Stimulated activated CD8-positive, alpha-beta memory T cell treated with anti-CD3 and anti-CD28 coated beads, Interleukin-12 subunit alpha, Interleukin-12 subunit beta, amount 100 ng/mL, for 24 hours (primary cell): ENCODE measurements around the gene TBX18.

Experiments
- DNase-seq: peaks from one replicate; pipeline ENCODE4 v3.0.0-alpha.2; 2020; ENCODE audit errors: extremely low read depth

The TBX18 gene

GRCh38 chr6:84748376-84748775, 16.0 kb downstream of the TBX18 start:
- DNase-seq = no peak

DNA sequence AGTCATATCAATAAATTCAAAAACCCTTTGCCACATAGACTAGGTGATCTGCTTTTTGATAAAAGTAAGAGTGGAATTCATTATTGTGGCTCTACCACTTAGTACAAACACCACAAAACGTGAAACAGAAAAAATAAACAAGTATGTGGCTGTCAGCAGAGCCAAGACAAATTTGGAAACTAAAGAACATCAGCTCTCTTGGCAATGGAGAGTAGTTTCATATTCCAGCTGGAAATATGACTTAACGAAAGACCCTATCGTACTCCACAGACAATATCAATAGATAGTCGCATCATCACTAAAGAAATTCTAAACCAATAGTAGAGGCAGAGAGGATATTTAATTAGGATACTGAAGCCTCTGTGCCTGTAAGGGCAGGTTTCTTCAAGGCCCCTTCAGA, 20.8 kb downstream of the TBX18 start:
- DNase-seq = no peak

DNA sequence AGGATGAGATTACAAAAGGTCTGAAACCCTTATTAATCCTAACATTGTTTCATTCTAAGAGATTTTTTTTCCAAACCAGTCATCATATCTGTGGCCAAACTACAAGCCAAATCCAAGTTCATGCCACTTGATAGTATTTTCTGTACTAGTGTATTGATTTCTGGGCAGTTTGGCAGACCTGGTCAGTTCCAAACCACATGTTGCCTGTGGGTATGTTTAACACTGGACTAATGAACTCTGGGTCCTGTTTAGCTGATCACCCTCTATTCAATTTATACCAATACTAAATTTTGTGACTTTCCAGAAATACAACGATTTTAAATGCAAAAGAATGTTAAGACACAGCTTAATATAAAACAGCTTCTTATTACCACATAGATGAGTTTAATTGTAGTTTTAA, 24.0 kb downstream of the TBX18 start:
- no peak for DNase-seq

DNA sequence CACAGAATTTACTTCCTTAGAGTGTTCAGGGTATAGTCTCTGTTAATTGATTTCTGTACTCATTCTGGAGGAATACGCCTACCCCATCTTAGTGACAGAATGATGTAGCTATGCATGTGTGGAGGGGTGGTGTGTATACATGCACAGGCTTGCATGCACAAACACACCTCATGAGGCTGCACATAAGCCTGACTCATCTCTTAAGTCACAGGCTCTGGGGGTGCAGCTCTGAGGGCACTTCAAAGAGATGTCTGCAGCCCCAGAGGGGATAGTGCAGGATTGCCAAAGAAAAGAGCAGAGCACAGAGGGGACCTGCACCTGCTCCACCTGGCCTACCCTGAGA, 24.6 kb downstream of the TBX18 start:
- no peak for DNase-seq

- no peak for DNase-seq
These were observed 25.2 kb downstream of the TBX18 start for GRCh38 chr6:84738996-84739865.

- no peak for DNase-seq
These were observed 30.5 kb downstream of the TBX18 start for GRCh38 chr6:84733889-84734288.

GRCh38 chr6:84731901-84732300, 32.5 kb downstream of the TBX18 start:
- DNase-seq = no peak

DNA sequence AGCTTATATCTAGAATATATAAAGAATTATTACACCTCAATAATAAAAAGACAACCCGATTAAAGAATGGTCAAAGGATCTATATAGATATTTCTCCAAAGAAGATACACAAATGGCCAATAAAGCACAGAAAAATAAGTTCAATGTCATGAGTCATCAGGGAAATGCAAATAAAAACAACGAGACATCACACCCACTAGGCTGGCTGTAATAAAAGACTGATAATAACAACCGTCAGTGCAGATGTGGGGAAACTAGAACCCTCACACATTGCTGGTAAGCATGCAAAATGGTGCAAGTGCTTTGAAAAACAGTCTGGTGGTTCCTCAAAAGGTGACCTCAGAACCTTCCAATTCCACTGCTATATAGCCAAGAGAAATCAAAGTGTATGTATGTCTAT, 33.0 kb downstream of the TBX18 start:
- no peak for DNase-seq

DNA sequence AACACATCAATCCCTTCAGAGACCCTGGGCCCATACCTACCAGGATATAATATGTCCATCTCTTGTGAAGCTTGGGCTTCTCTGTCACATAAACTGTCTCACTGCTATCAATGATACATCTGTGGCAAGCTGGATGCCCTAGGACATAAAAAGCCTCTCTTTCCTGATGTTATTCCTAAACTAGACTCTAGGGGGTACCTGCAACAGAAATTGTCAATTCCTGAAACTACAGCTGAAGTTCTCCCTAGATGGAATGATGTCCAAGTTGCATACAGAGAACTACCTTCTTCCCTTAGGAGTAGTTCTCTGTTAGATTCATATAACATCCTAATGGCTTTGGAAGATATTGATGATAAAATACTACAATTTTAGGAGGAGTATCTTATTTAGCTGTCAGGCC, 35.8 kb downstream of the TBX18 start:
- DNase-seq = no peak

DNA sequence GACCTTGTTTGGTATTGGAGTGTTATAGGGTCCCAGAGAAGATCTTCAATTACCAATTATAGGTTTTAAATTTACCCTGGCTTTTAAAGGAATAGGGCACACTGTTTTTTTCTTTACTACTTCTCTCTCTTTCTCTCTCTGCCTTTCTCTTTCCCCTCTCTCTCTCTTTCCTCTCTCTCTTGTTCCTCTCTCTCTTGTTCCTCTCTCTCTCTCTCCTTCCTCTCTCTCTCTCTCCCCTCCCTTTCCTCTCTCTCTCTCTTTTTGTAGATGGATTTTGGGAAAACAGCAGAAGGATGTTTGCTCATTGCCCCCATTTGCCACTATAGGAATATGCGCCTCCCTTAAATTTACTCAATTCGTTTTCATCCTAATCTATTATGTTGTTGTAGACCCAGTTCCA, 45.2 kb downstream of the TBX18 start:
- DNase-seq = no peak

DNA sequence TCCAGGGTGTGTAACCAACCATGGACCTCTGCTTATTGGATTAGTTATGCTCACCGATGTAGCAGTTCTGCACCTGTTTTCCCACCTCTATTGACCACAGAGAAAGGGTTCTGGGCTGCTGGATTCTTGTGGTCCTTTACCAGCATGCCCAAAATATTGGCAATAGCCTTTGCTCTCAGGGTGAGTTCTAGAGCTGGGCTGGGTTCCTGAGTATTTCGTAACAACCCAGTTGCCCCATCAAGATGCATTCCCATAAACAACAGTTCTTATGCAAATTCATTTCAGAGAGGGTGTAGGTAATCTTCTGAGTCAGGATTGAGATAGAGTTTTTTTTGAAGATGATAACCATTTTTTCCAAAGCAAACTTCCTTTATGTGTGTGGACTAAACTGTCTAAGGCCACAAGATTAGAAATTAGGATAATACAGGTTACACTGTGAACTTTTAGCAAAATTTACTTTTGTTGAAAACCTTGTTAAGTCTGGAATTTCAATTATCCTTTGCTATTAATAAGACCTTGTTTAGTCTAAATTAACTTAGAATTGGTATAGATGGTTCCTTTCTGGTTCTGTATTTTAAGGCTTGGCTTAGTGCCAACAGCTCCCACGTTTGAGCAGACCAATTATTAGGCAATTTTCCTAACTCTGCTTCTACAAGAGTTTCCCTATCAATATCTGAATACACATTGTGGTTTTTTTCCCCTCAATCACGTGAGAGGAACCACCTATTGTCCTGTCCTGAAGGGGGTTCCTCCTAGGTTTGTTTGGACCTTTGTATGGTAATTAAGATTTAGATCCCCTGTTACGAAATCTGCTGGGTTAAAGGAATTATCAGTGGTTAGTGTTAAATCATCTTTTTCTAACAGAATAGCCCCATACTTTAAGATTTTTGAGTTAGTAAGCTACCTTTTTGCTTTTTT, 46.1 kb downstream of the TBX18 start:
- DNase-seq = no peak

- DNase-seq = no peak
These were observed 55.3 kb downstream of the TBX18 start for GRCh38 chr6:84709121-84709520.

DNA sequence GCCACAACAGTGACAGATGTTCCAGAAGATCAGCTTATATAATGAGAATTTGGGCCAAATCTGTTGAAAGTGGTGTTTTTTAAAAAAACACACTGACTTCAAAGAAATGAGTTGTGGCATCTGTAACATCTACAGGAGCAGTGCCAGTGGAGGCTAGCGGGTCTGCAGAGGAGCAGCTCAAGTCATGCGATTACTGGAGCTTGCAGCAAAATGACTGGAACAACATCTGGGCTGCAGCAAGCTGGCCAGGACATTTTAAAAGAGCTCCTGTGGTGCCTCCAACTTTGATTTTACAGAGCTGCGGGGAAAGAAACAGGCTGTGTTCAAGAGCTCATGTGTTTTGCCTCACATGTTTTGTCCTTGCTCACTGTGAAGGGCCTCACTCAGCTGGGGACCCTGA, 57.2 kb downstream of the TBX18 start:
- DNase-seq = no peak

GRCh38 chr6:84696166-84696565, 68.2 kb downstream of the TBX18 start:
- DNase-seq = no peak

GRCh38 chr6:84691978-84692623, 72.3 kb downstream of the TBX18 start:
- DNase-seq = no peak

- DNase-seq = no peak
These were observed 76.1 kb downstream of the TBX18 start for GRCh38 chr6:84688141-84688873.

DNA sequence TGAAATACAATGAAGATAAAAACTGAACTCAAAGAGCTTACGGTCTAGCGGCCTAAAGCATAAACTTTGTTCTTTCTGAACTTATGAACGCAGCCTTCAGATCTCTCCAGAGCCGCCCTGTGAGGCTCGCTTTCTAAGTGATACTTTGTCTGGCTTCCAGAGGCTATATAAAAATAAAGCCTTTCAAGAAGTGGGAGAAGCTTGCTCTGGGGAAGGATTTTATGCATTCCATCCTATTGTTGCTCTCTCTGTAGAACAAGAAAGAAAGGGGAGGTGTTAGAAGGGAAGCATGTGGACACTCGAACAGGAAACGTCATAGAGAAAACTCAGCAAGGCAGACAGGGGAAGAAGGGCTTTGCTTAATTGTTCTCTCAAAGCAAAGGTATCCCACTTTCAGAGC, 77.0 kb downstream of the TBX18 start:
- DNase-seq = no peak

DNA sequence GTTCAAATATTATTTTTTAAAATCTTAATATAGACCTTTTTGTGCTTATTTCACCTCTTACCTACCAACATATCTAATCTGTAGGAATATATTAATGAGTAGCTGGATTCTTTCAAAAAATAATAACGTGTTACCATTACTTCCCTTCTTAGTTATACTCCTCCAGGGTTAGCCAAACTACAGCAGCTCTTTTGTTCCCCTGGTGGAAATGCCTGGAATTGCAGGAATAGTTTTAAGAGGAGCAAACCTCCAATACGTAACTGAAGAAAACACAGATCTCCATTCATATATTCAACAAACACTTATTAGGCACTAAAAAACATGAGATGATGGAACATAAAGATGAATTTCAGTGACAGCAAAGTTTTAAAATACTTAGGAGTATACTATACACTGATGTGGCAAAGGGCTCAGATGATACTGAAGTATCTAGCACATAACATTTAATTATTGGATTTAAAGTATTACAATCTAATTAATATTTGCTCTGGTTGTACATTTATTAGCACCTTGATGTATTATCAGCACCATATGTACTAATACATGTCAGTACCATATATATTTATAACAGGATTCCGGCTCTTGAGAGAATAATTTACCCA, 78.3 kb downstream of the TBX18 start:
- DNase-seq = no peak

GRCh38 chr6:84681693-84682326, 82.6 kb downstream of the TBX18 start:
- no peak for DNase-seq

DNA sequence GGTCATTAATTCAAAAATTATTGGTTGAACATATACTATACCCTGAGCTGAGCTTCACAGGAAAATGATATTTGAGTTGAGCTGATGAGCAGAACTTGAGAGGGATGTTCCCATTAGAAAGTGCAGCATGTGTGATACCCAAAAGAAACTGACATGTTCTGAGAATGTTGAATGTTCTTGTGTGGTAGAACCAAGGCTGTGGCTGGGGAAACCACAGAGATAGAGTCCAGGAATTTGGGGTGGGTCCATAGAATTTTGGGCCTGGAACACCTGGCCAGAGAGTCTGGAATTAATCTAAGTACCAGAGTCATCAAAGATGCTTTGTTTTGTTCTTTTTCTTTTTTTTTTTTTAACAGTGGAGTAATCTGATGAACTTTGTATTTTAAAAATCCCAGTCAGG, 88.7 kb downstream of the TBX18 start:
- no peak for DNase-seq

DNA sequence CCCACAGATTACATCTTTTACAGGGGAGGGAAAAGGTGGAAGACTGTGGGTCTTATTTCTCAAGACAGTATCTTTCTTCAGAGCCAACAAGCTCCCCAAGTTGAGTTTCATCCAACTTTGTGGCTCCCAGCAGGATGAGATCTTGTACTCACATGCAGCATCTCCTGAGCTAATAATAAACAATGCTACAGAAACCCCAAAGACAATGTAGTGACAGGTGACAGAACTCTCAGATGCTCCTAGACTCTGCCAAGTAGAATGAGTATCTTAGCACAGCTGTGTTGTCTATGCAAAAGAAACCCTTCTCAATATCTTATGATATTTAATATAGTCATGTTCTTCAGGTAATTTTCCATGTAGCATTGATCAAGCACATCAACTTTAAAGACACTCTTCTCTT, 90.0 kb downstream of the TBX18 start:
- DNase-seq = no peak
